HCT116 (cell line): Measurements from ENCODE around the gene ALDH1L2.

Experiments used
- ATF3 ChIP-seq: IDR thresholded peaks from 2 replicates; pipeline ENCODE4 v1.6.1; 2012
- CTCF ChIP-seq, 3 experiments: fragments of 200-600 bp in 1 of 3; sonication (generic) in 1 of 3; IDR thresholded peaks in 2 of 3; conservative IDR thresholded peaks in 1 of 3; 2 replicates each; pipeline ENCODE4 v1.5.1; 2012 to 2017; ENCODE audit warnings: low read depth in 2 of 3, low read length in 2 of 3, antibody characterized with exemption in 1 of 3, borderline replicate concordance in 1 of 3, control low read depth in 1 of 3, mild to moderate bottlenecking in 1 of 3, mixed read lengths in 1 of 3, mixed run types in 1 of 3, moderate library complexity in 1 of 3; ENCODE audit not compliant: insufficient read depth in 1 of 3
- ELF1 ChIP-seq: IDR thresholded peaks from 2 replicates; pipeline ENCODE4 v1.6.1; 2012; ENCODE audit warnings: low read depth, borderline replicate concordance
- EZH2 ChIP-seq: fragments of 200-600 bp; sonication (generic); IDR thresholded peaks from 2 replicates; pipeline ENCODE4 v1.6.1; 2017; ENCODE audit warnings: antibody characterized with exemption, mixed run types
- MAX ChIP-seq: IDR thresholded peaks from 2 replicates; pipeline ENCODE4 v1.6.1; 2012
- POLR2A ChIP-seq: IDR thresholded peaks from 2 replicates; pipeline ENCODE4 v1.7.0; 2011; ENCODE audit warnings: borderline replicate concordance; ENCODE audit not compliant: insufficient read depth, insufficient read length; ENCODE audit errors: extremely low read depth
- POLR2AphosphoS5 ChIP-seq: IDR thresholded peaks from 2 replicates; pipeline ENCODE4 v1.6.1; 2011; ENCODE audit warnings: mild to moderate bottlenecking, low read depth, low read length, moderate library complexity
- RAD21 ChIP-seq: IDR thresholded peaks from 2 replicates; pipeline ENCODE4 v1.6.1; 2012; ENCODE audit warnings: low read depth, mild to moderate bottlenecking
- REST ChIP-seq: IDR thresholded peaks from 2 replicates; pipeline ENCODE4 v1.6.1; 2012; ENCODE audit warnings: low read depth
- SRF ChIP-seq: IDR thresholded peaks from 2 replicates; pipeline ENCODE4 v1.6.1; 2012; ENCODE audit warnings: low read depth
- YY1 ChIP-seq: IDR thresholded peaks from 2 replicates; pipeline ENCODE4 v1.6.1; 2011; ENCODE audit warnings: low read length, low read depth, moderate library complexity, mild to moderate bottlenecking; ENCODE audit not compliant: insufficient replicate concordance; ENCODE audit errors: extremely low read depth
- ZBTB33 ChIP-seq: IDR thresholded peaks from 2 replicates; pipeline ENCODE4 v1.6.1; 2011; ENCODE audit warnings: mild to moderate bottlenecking, low read length, moderate library complexity; ENCODE audit not compliant: insufficient replicate concordance; ENCODE audit errors: extremely low read depth
- ZNF274 ChIP-seq: fragments of 200-500 bp; sonication (Bioruptor generic); IDR thresholded peaks from 2 replicates; pipeline ENCODE4 v1.6.1; 2014; ENCODE audit warnings: mild to moderate bottlenecking, low read depth, low read length, inconsistent platforms

GRCh38 chr12:105048315-105048714, 35.9 kb downstream of the ALDH1L2 start:
- no peak for TF ChIP-seq EZH2
- TF ChIP-seq ZNF274, result no peak
- TF ChIP-seq RAD21, result no peak
- no peak for TF ChIP-seq ELF1
- no peak for TF ChIP-seq CTCF (IDR thresholded peaks at IDR 0.05 in 2 of 3, conservative IDR thresholded peaks at IDR 0.05 in 1 of 3; ENCODE audit: borderline replicate concordance in 1 of 3, insufficient read depth in 1 of 3, low read depth in 2 of 3, low read length in 2 of 3)
- TF ChIP-seq ZBTB33, result no peak
- TF ChIP-seq REST, result no peak
- TF ChIP-seq POLR2A, result no peak
- no peak for TF ChIP-seq POLR2AphosphoS5
- TF ChIP-seq MAX, result no peak
- no peak for TF ChIP-seq YY1
- no peak for TF ChIP-seq SRF
- TF ChIP-seq ATF3, result no peak
